ENCODE data around the gene ADCY4.

Gene ADCY4

DNA sequence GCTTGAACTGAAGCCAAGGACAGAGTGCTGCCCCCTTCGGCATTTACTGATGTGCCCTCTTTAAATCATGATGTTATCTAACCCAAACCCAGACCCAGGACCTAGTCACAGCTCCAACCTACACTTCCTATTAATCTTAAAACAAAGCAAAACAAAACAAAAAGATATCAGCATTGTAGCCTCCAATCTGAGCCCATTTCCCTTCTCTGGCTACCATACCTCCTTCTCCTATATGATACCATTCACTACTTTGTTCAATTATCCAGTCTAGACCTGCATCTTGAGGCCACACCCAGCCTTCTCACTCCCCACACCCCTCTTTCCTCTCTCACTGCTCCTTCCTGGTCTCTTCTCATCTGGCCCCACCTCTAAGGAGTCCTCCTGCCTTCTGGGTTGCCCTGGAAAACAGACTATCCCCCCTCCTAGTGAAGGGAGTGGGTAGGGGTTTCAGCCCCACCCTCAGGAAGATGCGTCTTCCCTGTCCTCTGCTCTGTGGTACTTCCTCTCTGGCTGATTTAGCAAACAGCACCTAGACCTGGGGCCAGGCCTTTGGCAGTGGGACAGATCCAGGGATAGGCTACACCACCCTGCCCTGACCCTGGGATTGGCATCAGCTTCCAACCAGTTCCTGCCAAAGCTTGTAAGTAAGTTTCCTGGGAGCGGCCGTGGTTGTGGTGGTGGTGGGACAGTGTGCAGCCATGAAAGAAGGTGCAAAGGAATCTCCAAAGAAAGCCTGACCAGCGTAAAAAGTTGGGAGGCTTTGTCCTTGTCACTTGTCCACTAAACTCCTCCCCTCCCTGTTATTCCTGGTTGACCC, 20.3 kb downstream of the ADCY4 start:
- no peak overlapping the region for H3K4me3 Mint-ChIP-seq
- peaks cover 8% of the 10 kb centered on the region for H3K36me3 Mint-ChIP-seq (ENCODE audit: low read depth)
- no peak for DNase-seq
- no peaks in the 10 kb centered on the region for H3K9me3 Mint-ChIP-seq
- H3K4me1 Mint-ChIP-seq, result peaks cover 17% of the 10 kb centered on the region
- H3K27ac Mint-ChIP-seq, result no peak overlapping the region
- TF ChIP-seq, protein P1, sequence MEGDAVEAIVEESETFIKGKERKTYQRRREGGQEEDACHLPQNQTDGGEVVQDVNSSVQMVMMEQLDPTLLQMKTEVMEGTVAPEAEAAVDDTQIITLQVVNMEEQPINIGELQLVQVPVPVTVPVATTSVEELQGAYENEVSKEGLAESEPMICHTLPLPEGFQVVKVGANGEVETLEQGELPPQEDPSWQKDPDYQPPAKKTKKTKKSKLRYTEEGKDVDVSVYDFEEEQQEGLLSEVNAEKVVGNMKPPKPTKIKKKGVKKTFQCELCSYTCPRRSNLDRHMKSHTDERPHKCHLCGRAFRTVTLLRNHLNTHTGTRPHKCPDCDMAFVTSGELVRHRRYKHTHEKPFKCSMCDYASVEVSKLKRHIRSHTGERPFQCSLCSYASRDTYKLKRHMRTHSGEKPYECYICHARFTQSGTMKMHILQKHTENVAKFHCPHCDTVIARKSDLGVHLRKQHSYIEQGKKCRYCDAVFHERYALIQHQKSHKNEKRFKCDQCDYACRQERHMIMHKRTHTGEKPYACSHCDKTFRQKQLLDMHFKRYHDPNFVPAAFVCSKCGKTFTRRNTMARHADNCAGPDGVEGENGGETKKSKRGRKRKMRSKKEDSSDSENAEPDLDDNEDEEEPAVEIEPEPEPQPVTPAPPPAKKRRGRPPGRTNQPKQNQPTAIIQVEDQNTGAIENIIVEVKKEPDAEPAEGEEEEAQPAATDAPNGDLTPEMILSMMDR (IDR thresholded peaks at IDR 0.05), result no peak
- H3K27me3 Mint-ChIP-seq (ENCODE audit: low read depth, poor library complexity), result peaks cover 36% of the 10 kb centered on the region

DNA sequence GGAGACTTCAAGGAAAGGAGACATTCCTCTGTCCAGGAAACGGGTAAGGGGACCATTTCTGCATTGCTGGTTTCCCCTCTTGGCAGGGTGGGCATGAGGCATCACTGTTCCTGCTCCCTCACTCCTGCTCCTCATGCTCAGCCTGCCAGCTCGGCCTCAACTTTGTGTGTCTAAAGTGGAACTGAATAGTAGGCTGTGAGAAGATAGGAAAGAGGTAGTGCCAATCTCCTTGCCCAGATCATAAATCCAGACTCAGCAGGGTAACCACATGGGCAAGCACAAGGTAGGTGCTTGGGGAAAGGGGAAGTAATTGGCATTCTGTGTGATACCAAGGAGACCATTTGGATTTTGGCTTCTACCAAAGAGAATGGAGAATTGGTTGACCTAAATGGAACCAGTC, 21.0 kb downstream of the ADCY4 start:
- Mint-ChIP-seq H3K27ac (no peak overlapping the region), H3K36me3 (ENCODE audit: low read depth) (peaks cover 10% of the 10 kb centered on the region), H3K9me3 (no peaks in the 10 kb centered on the region), H3K4me1 (peaks cover 12% of the 10 kb centered on the region), H3K27me3 (ENCODE audit: low read depth, poor library complexity) (peaks cover 29% of the 10 kb centered on the region), H3K4me3 (no peak overlapping the region)
- TF ChIP-seq, protein P1 (IDR thresholded peaks at IDR 0.05), result no peak
- no peak for DNase-seq

DNA sequence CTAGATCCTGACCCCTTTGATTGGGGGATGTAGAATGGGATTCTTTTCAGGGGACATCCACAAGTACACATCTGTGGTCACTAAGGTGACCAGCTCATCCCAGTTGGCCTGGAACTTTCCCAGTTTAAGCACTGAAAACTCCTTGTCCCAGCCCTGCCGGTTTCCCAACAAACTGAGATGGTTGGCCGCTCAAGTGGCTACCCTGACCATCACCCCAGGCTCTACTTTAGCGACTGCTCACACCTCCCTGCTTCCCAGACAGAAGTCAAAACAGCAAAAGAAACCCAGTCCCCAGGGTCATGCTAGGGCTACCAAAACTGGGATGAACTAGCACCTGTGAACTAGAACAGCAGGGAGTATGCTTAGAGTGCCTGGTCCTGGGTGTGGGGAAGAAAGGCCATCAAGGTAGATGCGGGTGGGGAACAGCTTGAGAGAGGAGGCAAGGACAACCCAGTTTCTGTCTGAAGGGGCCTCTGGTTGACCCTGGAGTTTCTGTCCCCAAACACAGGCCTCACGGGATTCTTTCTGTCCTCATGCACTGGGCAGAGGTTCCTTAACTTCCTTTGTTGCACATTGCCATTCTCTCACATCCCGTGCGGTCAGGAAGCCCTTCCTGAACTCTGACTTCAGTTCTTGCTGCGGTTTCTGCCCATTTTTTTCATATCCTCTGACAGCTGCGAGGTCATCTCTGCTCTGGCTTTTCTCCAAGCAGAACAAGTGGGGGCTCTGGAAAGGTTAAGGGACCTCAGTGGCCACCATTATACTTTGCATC, 21.9 kb downstream of the ADCY4 start:
- Mint-ChIP-seq H3K9me3 (no peaks in the 10 kb centered on the region), H3K27ac (peak overlapping the region; percentile 24), H3K4me1 (peaks cover 15% of the 10 kb centered on the region), H3K36me3 (ENCODE audit: low read depth) (peaks cover 12% of the 10 kb centered on the region), H3K4me3 (no peak overlapping the region), H3K27me3 (ENCODE audit: low read depth, poor library complexity) (peaks cover 19% of the 10 kb centered on the region)
- TF ChIP-seq, protein P1 (IDR thresholded peaks at IDR 0.05), result no peak
- DNase-seq, result no peak

DNA sequence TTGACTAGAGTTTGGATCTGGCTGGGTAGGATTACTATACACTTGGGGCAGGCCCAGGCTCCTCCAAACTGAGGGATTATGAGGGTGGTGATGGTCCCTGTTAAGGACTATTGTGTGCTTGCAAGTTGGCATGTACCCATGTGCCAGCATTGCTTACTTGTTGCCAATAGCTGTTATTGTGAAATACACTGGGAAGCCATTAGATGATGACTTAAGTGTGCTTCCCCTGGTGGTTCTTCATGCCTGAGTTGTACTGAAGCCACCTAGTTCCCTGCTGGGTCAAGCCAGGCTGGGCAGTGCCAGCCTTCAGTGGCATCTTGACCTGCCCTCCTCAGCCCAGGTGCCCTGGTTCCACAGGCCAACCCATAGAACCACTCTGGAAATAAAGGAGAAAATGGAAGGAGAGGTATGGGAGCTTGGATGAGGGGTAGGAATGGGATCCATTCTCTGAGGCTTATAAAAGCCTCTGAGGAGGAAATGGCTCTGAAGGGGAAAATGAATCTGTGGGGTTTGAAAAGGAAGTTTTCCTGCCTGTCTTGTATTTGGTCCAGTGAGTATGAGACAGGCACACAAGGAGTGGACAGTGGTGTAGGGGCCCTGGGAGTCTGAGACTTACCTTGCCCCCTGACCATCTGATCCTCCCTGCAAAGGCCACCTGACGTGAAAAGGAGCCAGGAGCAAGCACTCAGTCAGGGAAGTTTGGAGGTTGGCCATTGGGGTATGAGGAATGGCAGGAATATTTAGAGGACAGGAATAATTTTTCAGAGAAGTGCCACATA, 22.8 kb downstream of the ADCY4 start:
- Mint-ChIP-seq H3K9me3 (no peaks in the 10 kb centered on the region), H3K4me3 (no peak overlapping the region)

More for the DNA sequence above, 22.8 kb downstream of the ADCY4 start:
- Mint-ChIP-seq H3K27ac (no peak overlapping the region), H3K36me3 (ENCODE audit: low read depth) (peaks cover 12% of the 10 kb centered on the region), H3K27me3 (ENCODE audit: low read depth, poor library complexity) (peaks cover 16% of the 10 kb centered on the region), H3K4me1 (peaks cover 17% of the 10 kb centered on the region)
- TF ChIP-seq, protein P1 (IDR thresholded peaks at IDR 0.05), result no peak
- DNase-seq, result no peak

Measured in nephron progenitor cell (in vitro differentiated cells).